HEK293 (cell line): ENCODE results near the gene COA1.

Experiments
- CTCF ChIA-PET: fragments of 350-600 bp; formaldehyde crosslinking; extraction: SDS; loops from one replicate; lab custom pipeline; 2021; ENCODE audit warnings: antibody characterized with exemption; lab: Yijun Ruan, JAX
- POLR2A ChIA-PET: fragments of 300-600 bp; formaldehyde crosslinking; extraction: SDS; loops from one replicate; lab custom pipeline; 2020; ENCODE audit warnings: antibody characterized with exemption, inconsistent platforms; lab: Yijun Ruan, JAX
- H3K27ac ChIP-seq: fragments of 200-500 bp; sonication (Bioruptor generic); 2 replicates; pipeline ENCODE4 v1.5.1; 2014; ENCODE audit warnings: low read depth, low read length, control low read depth, inconsistent platforms; ENCODE audit errors: extremely low read depth
- H3K36me3 ChIP-seq, 2 experiments: fragments of 200-500 bp in 1 of 2; sonication (Bioruptor generic) in 1 of 2; 1 replicate in 1 of 2; 2 replicates in 1 of 2; pipeline ENCODE4 v1.5.1; 2014 to 2017; ENCODE audit warnings: inconsistent platforms in 2 of 2, low read length in 2 of 2; ENCODE audit not compliant: control insufficient read depth in 2 of 2, insufficient read depth in 1 of 2
- H3K4me1 ChIP-seq: fragments of 200-500 bp; sonication (Bioruptor generic); 2 replicates; pipeline ENCODE4 v1.5.1; 2014; ENCODE audit warnings: mild to moderate bottlenecking, low read length, inconsistent platforms; ENCODE audit not compliant: control insufficient read depth, insufficient read depth
- H3K4me3 ChIP-seq: 2 replicates; pipeline ENCODE4 v1.5.1; 2011; ENCODE audit warnings: low read depth, mild to moderate bottlenecking, control low read depth, low read length, moderate library complexity
- H3K9me3 ChIP-seq: fragments of 200-500 bp; sonication (Bioruptor generic); 2 replicates; pipeline ENCODE4 v1.5.1; 2014; ENCODE audit warnings: low read depth, low read length, inconsistent platforms; ENCODE audit not compliant: control insufficient read depth, insufficient read depth
- GLI2 ChIP-seq: fragments of 450-650 bp; formaldehyde crosslinking; IDR thresholded peaks from 2 replicates; pipeline ENCODE4; 2017; ENCODE audit warnings: missing biosample characterization, missing genetic modification characterization, low read depth, borderline replicate concordance
- GLIS2 ChIP-seq: fragments of 450-650 bp; formaldehyde crosslinking; IDR thresholded peaks from 2 replicates; pipeline ENCODE4 v1.5.1; 2016; ENCODE audit warnings: missing biosample characterization, missing genetic modification characterization
- INSM2 ChIP-seq: fragments of 450-650 bp; formaldehyde crosslinking; IDR thresholded peaks from 2 replicates; pipeline ENCODE4 v1.5.1; 2016; ENCODE audit warnings: missing biosample characterization, missing genetic modification characterization
- KLF16 ChIP-seq: fragments of 450-650 bp; formaldehyde crosslinking; IDR thresholded peaks from 2 replicates; pipeline ENCODE4 v1.5.1; 2017; ENCODE audit warnings: missing biosample characterization, missing genetic modification characterization
- KLF7 ChIP-seq: fragments of 450-650 bp; formaldehyde crosslinking; IDR thresholded peaks from 2 replicates; pipeline ENCODE4 v1.5.1; 2016; ENCODE audit warnings: missing biosample characterization, missing genetic modification characterization, borderline replicate concordance
- PRDM10 ChIP-seq: fragments of 450-650 bp; formaldehyde crosslinking; IDR thresholded peaks from 2 replicates; pipeline ENCODE4 v1.5.1; 2016; ENCODE audit warnings: missing biosample characterization, missing genetic modification characterization
- SCRT2 ChIP-seq: fragments of 450-650 bp; formaldehyde crosslinking; IDR thresholded peaks from 2 replicates; pipeline ENCODE4 v1.5.1; 2016; ENCODE audit warnings: missing biosample characterization, missing genetic modification characterization
- SP2 ChIP-seq: fragments of 450-650 bp; formaldehyde crosslinking; IDR thresholded peaks from 2 replicates; pipeline ENCODE4 v1.5.1; 2016; ENCODE audit warnings: missing biosample characterization, missing genetic modification characterization
- SP3 ChIP-seq: fragments of 450-650 bp; formaldehyde crosslinking; IDR thresholded peaks from 2 replicates; pipeline ENCODE4 v1.5.1; 2016; ENCODE audit warnings: missing biosample characterization, missing genetic modification characterization
- ZBTB17 ChIP-seq: fragments of 450-650 bp; formaldehyde crosslinking; IDR thresholded peaks from 2 replicates; pipeline ENCODE4 v1.5.1; 2016; ENCODE audit warnings: missing biosample characterization, missing genetic modification characterization
- ZFP69B ChIP-seq: fragments of 450-650 bp; formaldehyde crosslinking; IDR thresholded peaks from 2 replicates; pipeline ENCODE4 v1.5.1; 2016; ENCODE audit warnings: missing biosample characterization, missing genetic modification characterization
- ZNF10 ChIP-seq: fragments of 450-650 bp; formaldehyde crosslinking; IDR thresholded peaks from 2 replicates; pipeline ENCODE4 v1.5.1; 2017; ENCODE audit warnings: missing biosample characterization, missing genetic modification characterization
- ZNF292 ChIP-seq: fragments of 450-650 bp; formaldehyde crosslinking; IDR thresholded peaks from 2 replicates; pipeline ENCODE4 v1.5.1; 2016; ENCODE audit warnings: low read depth, missing biosample characterization, missing genetic modification characterization, borderline replicate concordance
- ZNF335 ChIP-seq: fragments of 450-650 bp; formaldehyde crosslinking; conservative IDR thresholded peaks from 2 replicates; pipeline ENCODE4 v1.5.1; 2016; ENCODE audit warnings: missing biosample characterization, missing genetic modification characterization
- ZNF341 ChIP-seq: fragments of 450-650 bp; formaldehyde crosslinking; IDR thresholded peaks from 2 replicates; pipeline ENCODE4; 2016; ENCODE audit warnings: low read depth, missing biosample characterization, missing genetic modification characterization
- ZNF391 ChIP-seq: fragments of 450-650 bp; formaldehyde crosslinking; IDR thresholded peaks from 2 replicates; pipeline ENCODE4 v1.5.1; 2016; ENCODE audit warnings: low read depth, missing biosample characterization, missing genetic modification characterization, borderline replicate concordance
- ZNF501 ChIP-seq: fragments of 450-650 bp; formaldehyde crosslinking; IDR thresholded peaks from 2 replicates; pipeline ENCODE4 v1.5.1; 2016; ENCODE audit warnings: missing biosample characterization, missing genetic modification characterization
- ZNF544 ChIP-seq: fragments of 450-650 bp; formaldehyde crosslinking; IDR thresholded peaks from 2 replicates; pipeline ENCODE4 v1.5.0; 2017; ENCODE audit warnings: missing biosample characterization, missing genetic modification characterization
- ZNF558 ChIP-seq: fragments of 450-650 bp; formaldehyde crosslinking; IDR thresholded peaks from 2 replicates; pipeline ENCODE4 v1.5.1; 2016; ENCODE audit warnings: missing biosample characterization, missing genetic modification characterization
- ZNF600 ChIP-seq: fragments of 450-650 bp; formaldehyde crosslinking; IDR thresholded peaks from 2 replicates; pipeline ENCODE4 v1.5.1; 2016; ENCODE audit warnings: missing biosample characterization, missing genetic modification characterization
- ZNF629 ChIP-seq: fragments of 450-650 bp; formaldehyde crosslinking; IDR thresholded peaks from 2 replicates; pipeline ENCODE4 v1.5.1; 2017; ENCODE audit warnings: missing biosample characterization, missing genetic modification characterization
- ZNF639 ChIP-seq: fragments of 450-650 bp; formaldehyde crosslinking; IDR thresholded peaks from 2 replicates; pipeline ENCODE4 v1.5.1; 2016; ENCODE audit warnings: missing biosample characterization, missing genetic modification characterization
- ZNF645 ChIP-seq: fragments of 450-650 bp; formaldehyde crosslinking; IDR thresholded peaks from 2 replicates; pipeline ENCODE4; 2016; ENCODE audit warnings: missing biosample characterization, missing genetic modification characterization
- ZNF76 ChIP-seq: fragments of 450-650 bp; formaldehyde crosslinking; IDR thresholded peaks from 2 replicates; pipeline ENCODE4; 2016; ENCODE audit warnings: low read depth, missing biosample characterization, missing genetic modification characterization, borderline replicate concordance
- ZNF776 ChIP-seq: fragments of 450-650 bp; formaldehyde crosslinking; IDR thresholded peaks from 2 replicates; pipeline ENCODE4 v1.5.0; 2017; ENCODE audit warnings: missing biosample characterization, missing genetic modification characterization, borderline replicate concordance
- ZNF837 ChIP-seq: fragments of 450-650 bp; formaldehyde crosslinking; IDR thresholded peaks from 2 replicates; pipeline ENCODE4 v1.5.1; 2016; ENCODE audit warnings: missing biosample characterization, missing genetic modification characterization
- ZNF843 ChIP-seq: fragments of 450-650 bp; formaldehyde crosslinking; IDR thresholded peaks from 2 replicates; pipeline ENCODE4 v1.5.1; 2016; ENCODE audit warnings: missing biosample characterization, missing genetic modification characterization
- ZSCAN5A ChIP-seq: fragments of 450-650 bp; formaldehyde crosslinking; IDR thresholded peaks from 2 replicates; pipeline ENCODE4 v1.5.1; 2016; ENCODE audit warnings: missing biosample characterization, missing genetic modification characterization

COA1 gene

GRCh38 chr7:43729214-43729923, at the start of gene COA1:
TSS of gene COA1 (minus strand) at chr7:43729523. CDS start at chr7:43648614, 80,909 bp downstream.
- H3K4me3 ChIP-seq: peak within 1 kb of the TSS; percentile 82
- ChIA-PET CTCF (interaction anchor here (0.6 to 3.4 kb wide), 10 partner anchors 27 to 156 kb away, joined by 3 to 15 read pairs (median 4); partner anchors contain the start of gene STK17A), POLR2A (interaction anchor here (0.7 to 2.6 kb wide), 18 partner anchors 15 to 836 kb away, joined by 3 to 21 read pairs (median 4); partner anchors contain the start of genes BLVRA, MRPL32, PSMA2 and STK17A)
- no peaks in the 10 kb centered on the region; the same call in 1 of the 2 replicates for H3K4me1 ChIP-seq
- H3K9me3 ChIP-seq: no peaks in the 10 kb centered on the region
- H3K36me3 ChIP-seq: no peaks in the 10 kb centered on the region
- peak within 1 kb of the TSS; percentile 83 for H3K27ac ChIP-seq
- TF ChIP-seq GLI2 (no peak), ZNF501 (tag by site-specific recombination) (peak; percentile 83), ZNF639 (tag by site-specific recombination) (peak; percentile 84), ZNF10 (tag by site-specific recombination) (no peak; the same call in 1 of the 2 replicates), ZNF645 (tag by site-specific recombination) (no peak), ZNF843 (tag by site-specific recombination) (peak; percentile 75), SP3 (tag by site-specific recombination) (peak; percentile 54), PRDM10 (peak; percentile 56), GLIS2 (tag by site-specific recombination) (peak; percentile 15; the same call in 1 of the 2 replicates), ZNF558 (tag by site-specific recombination) (0 out of 2 replicates have a peak, but pooled peaks have one; percentile 51), ZNF629 (peak; percentile 82), KLF16 (tag by site-specific recombination) (0 out of 2 replicates have a peak, but pooled peaks have one; percentile 43), ZNF544 (tag by site-specific recombination) (no peak), ZNF776 (tag by site-specific recombination) (no peak), ZSCAN5A (tag by site-specific recombination) (peak; percentile 57; the same call in 1 of the 2 replicates), ZNF341 (tag by site-specific recombination) (peak; percentile 41), ZNF391 (tag by site-specific recombination) (peak; percentile 65; the same call in 1 of the 2 replicates), ZFP69B (tag by site-specific recombination) (peak; percentile 72; the same call in 1 of the 2 replicates), ZNF837 (no peak), ZNF76 (tag by site-specific recombination) (peak; percentile 72), ZNF600 (tag by site-specific recombination) (peak; percentile 90), KLF7 (tag by site-specific recombination) (peak; percentile 21; the same call in 1 of the 2 replicates), INSM2 (tag by site-specific recombination) (peak; percentile 49; the same call in 1 of the 2 replicates), ZNF292 (tag by site-specific recombination) (0 out of 2 replicates have a peak, but pooled peaks have one; percentile 14), SCRT2 (tag by site-specific recombination) (peak; percentile 53), ZBTB17 (tag by site-specific recombination) (peak; percentile 75; the same call in 1 of the 2 replicates), ZNF335 (tag by site-specific recombination) (peak; percentile 98), SP2 (peak; percentile 67)
